Transverse colon (tissue), 3 donors: ENCODE measurements around the gene NRP1.

Experiments used
- POLR2A ChIP-seq: fragments of 450-650 bp; IDR thresholded peaks from one replicate; pipeline ENCODE4 v1.6.1; 2016; ENCODE audit warnings: antibody characterized with exemption, mild to moderate bottlenecking, moderate library complexity
- TF ChIP-seq, protein P1 (sequence below), 5 experiments: fragments of 200-600 bp in 3 of 5; fragments of 450-650 bp in 2 of 5; sonication (generic) in 3 of 5; IDR thresholded peaks; 1 replicate in 2 of 5; 2 replicates in 3 of 5; pipeline ENCODE4 v1.5.1; 2016 to 2017; ENCODE audit warnings: antibody characterized with exemption in 5 of 5, inconsistent platforms in 3 of 5, mild to moderate bottlenecking in 2 of 5, moderate library complexity in 1 of 5

DNA sequence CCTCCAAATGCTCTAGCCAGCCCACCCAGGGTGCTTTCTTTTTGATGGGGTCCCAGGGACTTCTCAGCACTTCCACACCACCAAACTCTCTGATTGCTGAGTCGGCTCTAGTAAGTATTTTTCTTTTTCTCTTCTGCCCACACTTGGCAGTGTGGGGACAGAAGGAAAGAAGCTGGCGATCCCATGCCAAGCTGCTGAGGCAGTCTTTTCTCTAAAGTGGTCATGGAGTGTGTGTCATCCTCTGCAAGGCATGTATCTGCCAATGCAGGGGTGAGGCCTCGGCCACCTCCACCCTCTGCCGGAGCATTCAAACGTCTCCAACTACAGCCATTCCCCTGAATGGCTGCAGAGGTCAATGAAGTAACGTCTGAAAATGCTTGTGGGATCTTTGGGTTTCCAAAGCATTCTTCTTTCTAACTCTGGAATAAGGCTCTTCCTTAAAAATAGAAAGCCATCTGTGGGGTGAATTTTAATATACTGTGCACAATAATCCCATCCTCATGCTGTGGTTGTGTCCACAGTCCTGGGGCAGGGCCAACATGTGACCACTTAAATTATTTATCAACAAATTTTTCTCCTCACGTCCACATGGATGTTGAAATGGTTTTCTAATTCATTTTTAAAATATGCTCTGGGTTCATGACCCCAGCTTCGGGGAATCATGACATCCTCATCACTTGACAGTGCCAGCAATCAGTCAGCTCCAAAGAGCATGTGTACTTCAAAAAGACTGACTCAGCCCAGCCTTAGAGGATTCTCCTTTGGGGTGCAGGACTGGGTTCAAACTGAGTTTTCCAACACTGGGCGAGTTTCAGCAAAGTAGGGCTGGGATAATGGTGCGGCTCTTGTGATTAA is 205.1 kb downstream of the NRP1 start:
- TF ChIP-seq, protein P1, sequence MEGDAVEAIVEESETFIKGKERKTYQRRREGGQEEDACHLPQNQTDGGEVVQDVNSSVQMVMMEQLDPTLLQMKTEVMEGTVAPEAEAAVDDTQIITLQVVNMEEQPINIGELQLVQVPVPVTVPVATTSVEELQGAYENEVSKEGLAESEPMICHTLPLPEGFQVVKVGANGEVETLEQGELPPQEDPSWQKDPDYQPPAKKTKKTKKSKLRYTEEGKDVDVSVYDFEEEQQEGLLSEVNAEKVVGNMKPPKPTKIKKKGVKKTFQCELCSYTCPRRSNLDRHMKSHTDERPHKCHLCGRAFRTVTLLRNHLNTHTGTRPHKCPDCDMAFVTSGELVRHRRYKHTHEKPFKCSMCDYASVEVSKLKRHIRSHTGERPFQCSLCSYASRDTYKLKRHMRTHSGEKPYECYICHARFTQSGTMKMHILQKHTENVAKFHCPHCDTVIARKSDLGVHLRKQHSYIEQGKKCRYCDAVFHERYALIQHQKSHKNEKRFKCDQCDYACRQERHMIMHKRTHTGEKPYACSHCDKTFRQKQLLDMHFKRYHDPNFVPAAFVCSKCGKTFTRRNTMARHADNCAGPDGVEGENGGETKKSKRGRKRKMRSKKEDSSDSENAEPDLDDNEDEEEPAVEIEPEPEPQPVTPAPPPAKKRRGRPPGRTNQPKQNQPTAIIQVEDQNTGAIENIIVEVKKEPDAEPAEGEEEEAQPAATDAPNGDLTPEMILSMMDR (IDR thresholded peaks at IDR 0.05), result no peak
- TF ChIP-seq POLR2A, result no peak
